T-helper 17 cell (primary cell): ENCODE results near the gene HOXD1. TPM values are rescaled to one million over a fixed set of nuclear protein-coding genes. Genes with fewer than 3 reads are reported as not detected.

ENCODE experiments used
- ATAC-seq: fragments of 150-1000 bp; cut with Tn5 transposase; 2 replicates; pipeline ENCODE4 v1.10.0; 2021; ENCODE audit warnings: mild to moderate bottlenecking, moderate library complexity
- DNase-seq, 3 donors: peaks; one replicate each; pipeline versions ENCODE4 v3.0.0 to v3.0.0-alpha.2; 2020 to 2021
- H3K9me3 ChIP-seq: one replicate; pipeline ENCODE4 v1.7.0; 2013; ENCODE audit warnings: low read length, mild to moderate bottlenecking; ENCODE audit not compliant: control insufficient read depth, poor library complexity, severe bottlenecking
- H3K27ac Mint-ChIP-seq: one replicate; pipeline ENCODE4 v1.8.0; 2022; ENCODE audit warnings: mild to moderate bottlenecking, moderate library complexity, mixed read lengths
- H3K27me3 Mint-ChIP-seq: one replicate; pipeline ENCODE4 v1.8.0; 2022; ENCODE audit warnings: mixed read lengths
- H3K36me3 Mint-ChIP-seq: one replicate; pipeline ENCODE4 v1.8.0; 2022; ENCODE audit warnings: low read depth, mixed read lengths
- H3K4me1 Mint-ChIP-seq: one replicate; pipeline ENCODE4 v1.8.0; 2022; ENCODE audit warnings: mild to moderate bottlenecking, mixed read lengths
- H3K4me3 Mint-ChIP-seq: one replicate; pipeline ENCODE4 v1.8.0; 2022; ENCODE audit warnings: mild to moderate bottlenecking, moderate library complexity, mixed read lengths
- total RNA-seq, 4 donors: library from RNA in 2 of 4; stranded (reverse) in 2 of 4; gene quantifications; one replicate each; pipeline ENCODE4 v1.2.3 and lab custom pipeline; 2022 to 2026

Gene HOXD1
- total RNA-seq, 2 donors from 2014 or later, result not detected

DNA sequence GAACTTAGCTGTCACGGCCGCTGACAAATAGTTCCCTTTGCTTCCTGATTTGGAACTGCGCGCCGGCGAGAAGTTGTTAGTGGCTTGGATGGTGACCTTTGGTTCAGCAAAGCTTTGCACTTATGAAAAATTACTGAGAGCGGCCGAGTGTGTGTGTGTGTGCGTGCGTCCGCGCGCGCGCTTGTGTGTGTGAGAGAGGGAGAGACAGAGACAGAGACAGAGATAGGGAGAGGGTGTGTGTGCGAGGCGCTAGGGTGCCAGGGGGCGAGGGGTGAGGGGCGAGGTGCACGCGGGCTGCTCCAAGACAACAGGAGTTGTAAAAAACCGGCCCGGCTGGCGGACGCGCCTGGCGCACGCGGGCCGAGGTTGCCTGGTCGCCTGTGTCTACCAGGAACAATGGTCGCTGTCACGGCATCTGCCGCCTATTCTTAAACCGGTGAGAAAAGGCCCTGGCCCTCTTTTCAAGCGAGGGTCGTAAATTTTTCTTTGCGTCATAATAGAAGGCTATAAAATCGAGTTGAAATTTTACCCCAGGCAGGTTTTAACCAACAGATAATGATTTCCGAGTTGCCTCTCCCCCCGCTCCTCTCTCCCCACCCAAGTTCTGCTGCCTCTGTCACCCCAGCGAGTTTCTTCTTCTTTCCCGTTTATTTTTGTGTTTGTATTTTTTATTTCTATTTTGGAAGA is 30.8 kb upstream of the HOXD1 start:
- Mint-ChIP-seq H3K27me3 (peaks cover 89% of the 10 kb centered on the region), H3K36me3 (peaks cover 5% of the 10 kb centered on the region), H3K27ac (peak overlapping the region; percentile 70), H3K4me3 (peak overlapping the region; percentile 45), H3K4me1 (peaks cover 7% of the 10 kb centered on the region)
- H3K9me3 ChIP-seq, result peaks cover 4% of the 10 kb centered on the region
- DNase-seq (no peak), ATAC-seq (no peak)

DNA sequence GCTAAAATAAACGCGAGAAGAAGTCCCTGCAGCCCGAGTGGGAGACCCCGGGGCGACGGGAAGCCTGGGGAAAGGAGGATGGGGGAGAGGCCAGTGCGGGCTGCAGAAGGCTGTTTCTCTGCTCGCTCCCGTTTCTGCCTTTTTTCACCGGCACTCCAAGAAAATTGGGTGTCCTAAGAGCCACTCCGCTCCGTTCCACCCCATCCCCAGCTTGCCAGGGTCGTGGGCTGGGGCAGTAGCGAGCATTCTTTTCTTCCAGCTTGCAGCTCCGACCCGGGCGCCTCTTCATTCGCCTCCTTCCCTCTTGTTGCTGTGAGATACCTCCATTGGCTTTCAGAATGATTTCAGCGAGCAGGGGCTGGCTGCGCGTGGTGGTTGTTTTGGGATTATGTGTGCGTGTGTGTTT is 30.3 kb upstream of the HOXD1 start:
- ATAC-seq (no peak), DNase-seq (no peak)
- peaks cover 5% of the 10 kb centered on the region for H3K36me3 Mint-ChIP-seq
- H3K4me3 Mint-ChIP-seq, result peak overlapping the region; percentile 13
- H3K9me3 ChIP-seq, result peaks cover 4% of the 10 kb centered on the region
- peaks cover 89% of the 10 kb centered on the region for H3K27me3 Mint-ChIP-seq
- H3K4me1 Mint-ChIP-seq, result peaks cover 7% of the 10 kb centered on the region
- H3K27ac Mint-ChIP-seq, result peak overlapping the region; percentile 70

DNA sequence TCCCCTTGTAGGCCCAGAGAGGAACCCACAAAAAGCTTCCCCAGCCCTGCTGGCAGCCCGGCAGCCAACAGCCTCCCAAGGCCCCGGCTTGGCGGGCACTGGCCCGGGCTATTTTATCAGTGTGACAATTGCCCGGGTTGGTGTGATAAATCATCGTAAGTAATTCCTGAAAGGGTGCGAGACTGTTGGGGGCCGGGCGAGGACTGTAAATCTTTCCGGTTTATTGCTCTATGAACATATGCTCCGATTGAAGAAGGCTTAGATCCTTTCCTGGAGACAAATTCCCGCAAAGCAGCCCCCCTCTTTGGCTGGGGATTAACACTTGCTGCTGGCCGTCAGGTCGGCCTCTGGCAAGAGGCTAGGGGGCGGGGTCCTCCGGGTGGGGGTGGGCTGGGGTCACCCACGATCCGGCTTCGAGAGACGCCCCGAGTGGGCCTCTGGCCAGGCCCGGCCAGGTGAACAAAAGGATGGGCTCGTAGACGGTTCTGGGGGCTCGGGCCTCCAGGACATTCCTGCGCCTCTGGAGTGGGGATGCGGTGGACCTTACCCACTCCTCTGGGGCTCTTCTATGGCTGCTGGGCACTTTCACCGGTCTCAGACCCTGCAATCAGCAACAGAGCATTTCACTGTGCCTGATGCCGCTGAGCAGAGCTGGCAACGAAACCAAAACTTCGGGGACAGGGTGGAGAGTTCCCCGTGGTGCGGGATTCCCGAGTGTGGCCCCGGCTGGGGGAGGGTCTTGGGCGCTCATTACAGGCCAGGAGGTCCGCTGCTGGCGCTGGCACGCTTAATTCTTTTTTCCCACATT is 29.4 kb upstream of the HOXD1 start:
- Mint-ChIP-seq H3K27ac (peak overlapping the region; percentile 6), H3K4me1 (peaks cover 7% of the 10 kb centered on the region), H3K27me3 (peaks cover 89% of the 10 kb centered on the region), H3K36me3 (peaks cover 5% of the 10 kb centered on the region), H3K4me3 (peak overlapping the region; percentile 63)
- ATAC-seq (no peak), DNase-seq (no peak)
- peaks cover 4% of the 10 kb centered on the region for H3K9me3 ChIP-seq

DNA sequence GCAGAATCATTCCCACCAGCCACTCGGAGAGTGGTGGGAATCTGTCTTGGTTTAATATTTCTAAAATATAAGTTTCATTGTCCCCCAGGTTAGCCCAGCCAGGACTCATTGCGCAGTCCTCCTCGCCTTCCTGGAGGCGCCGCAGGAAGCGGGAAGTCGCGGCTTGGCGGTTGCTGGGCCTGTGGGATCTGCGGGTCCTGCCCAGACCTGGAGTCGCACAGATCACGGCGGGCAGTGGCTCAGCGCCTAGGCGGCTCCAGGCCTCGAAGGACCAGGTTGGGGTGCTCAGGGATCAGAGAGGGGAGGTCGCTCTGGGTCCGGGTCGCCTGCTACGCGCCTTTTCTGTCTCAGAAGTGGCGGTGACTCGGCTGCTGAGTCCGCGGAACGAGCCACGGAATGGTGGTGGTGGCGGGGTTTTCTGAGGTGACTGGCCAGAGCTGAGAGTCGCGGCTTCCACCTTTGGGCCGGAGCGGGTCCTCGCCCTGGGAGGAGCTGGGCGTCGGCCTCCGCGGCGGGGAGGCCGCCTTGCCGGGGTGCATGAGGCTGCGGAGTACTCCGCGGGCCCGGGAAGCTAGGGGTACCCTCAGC is 28.7 kb upstream of the HOXD1 start:
- Mint-ChIP-seq H3K4me3 (no peak overlapping the region), H3K27ac (peak overlapping the region; percentile 6), H3K36me3 (peaks cover 5% of the 10 kb centered on the region), H3K4me1 (peaks cover 7% of the 10 kb centered on the region), H3K27me3 (peaks cover 89% of the 10 kb centered on the region)
- ATAC-seq, result no peak
- no peak for DNase-seq
- H3K9me3 ChIP-seq, result peaks cover 4% of the 10 kb centered on the region

DNA sequence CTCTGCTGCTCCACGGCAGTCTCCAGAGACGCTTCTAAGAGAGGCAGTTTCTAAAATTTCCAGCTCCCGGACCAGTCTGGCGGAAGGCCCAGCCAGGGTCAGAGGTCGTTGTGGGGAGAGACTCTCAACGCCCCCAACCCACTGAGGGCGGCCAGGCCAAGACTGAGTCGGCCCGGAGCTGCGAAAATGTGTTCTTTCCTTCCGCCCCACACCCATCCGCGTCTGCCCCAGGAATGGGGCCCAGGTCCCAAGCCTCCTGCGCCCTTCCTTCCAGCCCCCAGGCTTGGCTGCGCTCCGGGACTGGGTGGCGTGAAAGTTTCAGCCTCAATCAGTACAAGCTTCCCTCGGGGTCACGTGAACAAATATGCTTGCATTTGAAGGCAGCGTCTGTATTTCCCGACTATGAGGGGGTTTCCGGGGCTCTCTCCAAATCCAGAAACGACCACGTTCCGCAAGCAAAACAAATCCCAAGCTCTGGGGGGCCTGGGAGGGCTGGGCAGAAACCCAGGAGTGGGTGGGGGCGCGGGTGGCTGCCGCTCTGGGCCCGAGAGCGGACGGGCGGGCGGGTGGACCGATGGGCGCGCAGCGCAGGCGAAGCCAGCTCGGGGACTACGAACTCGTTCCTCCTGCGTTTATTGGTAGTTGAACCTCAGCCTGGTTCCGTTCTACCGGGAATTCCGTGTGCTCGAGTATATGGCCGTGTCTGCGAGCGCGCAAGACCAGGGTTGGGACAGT is 28.1 kb upstream of the HOXD1 start:
- no peak overlapping the region for H3K27ac Mint-ChIP-seq
- H3K4me1 Mint-ChIP-seq, result peaks cover 7% of the 10 kb centered on the region
- peaks cover 89% of the 10 kb centered on the region for H3K27me3 Mint-ChIP-seq
- H3K36me3 Mint-ChIP-seq, result peaks cover 5% of the 10 kb centered on the region
- H3K4me3 Mint-ChIP-seq, result no peak overlapping the region
- DNase-seq (no peak), ATAC-seq (no peak)
- peaks cover 4% of the 10 kb centered on the region for H3K9me3 ChIP-seq

DNA sequence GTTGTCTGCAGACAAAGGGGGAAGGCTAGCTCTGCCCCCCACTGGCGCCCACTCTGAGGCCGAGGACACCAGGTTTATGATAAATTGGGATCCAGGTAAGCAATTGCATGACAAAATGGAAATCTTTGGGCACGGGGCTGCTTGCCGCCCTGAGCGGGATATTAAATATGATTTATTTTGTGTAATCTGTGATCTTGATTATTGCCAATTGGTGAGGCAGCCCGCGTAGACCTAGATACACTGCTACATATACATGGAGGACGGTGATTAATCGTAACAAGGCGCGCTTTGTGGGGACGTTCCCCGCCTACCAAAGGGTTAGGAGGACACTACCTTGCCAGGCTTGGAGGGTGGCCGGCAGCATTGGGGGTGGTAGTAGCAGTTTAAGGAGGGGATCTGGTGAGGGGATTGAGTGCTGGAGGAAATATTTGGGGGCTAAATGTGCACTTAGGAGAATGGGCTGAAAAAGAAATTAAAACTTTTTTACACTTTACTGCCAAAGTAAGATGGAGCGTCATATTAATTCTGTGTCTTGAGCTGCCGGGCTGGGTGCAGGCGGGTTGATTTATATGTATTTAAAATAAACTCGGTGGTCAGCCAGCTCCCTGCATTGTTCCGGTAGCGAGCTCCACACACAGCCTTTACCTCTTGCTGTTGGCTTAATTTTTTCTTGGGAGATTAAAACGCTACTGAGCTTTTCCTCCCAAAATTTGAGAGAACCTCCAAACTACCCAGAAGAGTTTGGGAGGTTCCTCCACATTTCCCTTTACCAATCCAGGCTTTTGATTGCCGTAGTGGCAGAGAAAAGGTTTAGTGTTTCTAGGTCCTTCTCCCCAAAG is 27.3 kb upstream of the HOXD1 start:
- no peak overlapping the region for H3K27ac Mint-ChIP-seq
- H3K9me3 ChIP-seq, result peaks cover 4% of the 10 kb centered on the region
- ATAC-seq (no peak), DNase-seq (no peak)
- peaks cover 7% of the 10 kb centered on the region for H3K4me1 Mint-ChIP-seq
- no peak overlapping the region for H3K4me3 Mint-ChIP-seq
- peaks cover 89% of the 10 kb centered on the region for H3K27me3 Mint-ChIP-seq
- peaks cover 8% of the 10 kb centered on the region for H3K36me3 Mint-ChIP-seq

DNA sequence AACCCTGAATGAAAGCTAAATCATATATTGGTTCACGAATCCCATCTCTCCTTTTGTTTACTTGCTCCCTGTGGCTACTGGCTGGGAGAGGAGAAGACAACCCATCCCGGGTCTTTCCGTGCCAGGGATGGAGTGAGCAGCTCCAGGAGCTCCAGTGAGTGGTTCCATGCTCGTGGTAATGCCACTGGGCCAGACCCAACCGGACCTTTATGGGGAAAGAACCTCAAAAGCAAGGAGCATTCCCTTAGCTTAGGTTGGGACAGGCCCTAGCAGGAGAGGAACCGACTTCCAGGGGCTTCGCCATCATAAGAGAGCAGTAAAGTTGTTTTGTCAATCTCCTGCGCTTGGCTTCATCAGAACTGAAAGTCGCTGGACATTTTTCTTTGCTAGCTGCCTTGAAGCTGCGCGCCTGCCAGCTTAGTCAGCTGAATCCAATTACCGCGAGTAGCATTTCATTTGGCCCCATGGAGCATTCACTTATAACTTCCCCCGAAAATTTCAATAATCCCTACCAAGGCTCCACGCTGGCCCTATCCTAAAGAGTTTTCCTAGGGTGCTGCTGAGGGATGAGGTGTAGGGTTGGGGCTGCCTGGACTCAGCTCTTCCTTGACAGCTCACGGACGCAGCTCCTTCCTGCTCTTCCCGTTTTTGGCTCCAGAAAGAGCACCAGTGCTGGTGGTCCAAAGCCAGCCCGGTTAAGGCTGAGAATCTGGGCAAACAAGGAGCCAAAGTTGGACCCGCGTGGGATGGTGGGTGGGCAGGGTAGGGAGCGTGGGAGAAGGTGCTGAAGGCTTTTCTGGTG is 26.4 kb upstream of the HOXD1 start:
- Mint-ChIP-seq H3K27ac (no peak overlapping the region), H3K4me3 (no peak overlapping the region), H3K4me1 (peaks cover 7% of the 10 kb centered on the region), H3K27me3 (peaks cover 90% of the 10 kb centered on the region), H3K36me3 (peaks cover 8% of the 10 kb centered on the region)
- ATAC-seq (no peak), DNase-seq (no peak)
- H3K9me3 ChIP-seq, result peaks cover 4% of the 10 kb centered on the region

DNA sequence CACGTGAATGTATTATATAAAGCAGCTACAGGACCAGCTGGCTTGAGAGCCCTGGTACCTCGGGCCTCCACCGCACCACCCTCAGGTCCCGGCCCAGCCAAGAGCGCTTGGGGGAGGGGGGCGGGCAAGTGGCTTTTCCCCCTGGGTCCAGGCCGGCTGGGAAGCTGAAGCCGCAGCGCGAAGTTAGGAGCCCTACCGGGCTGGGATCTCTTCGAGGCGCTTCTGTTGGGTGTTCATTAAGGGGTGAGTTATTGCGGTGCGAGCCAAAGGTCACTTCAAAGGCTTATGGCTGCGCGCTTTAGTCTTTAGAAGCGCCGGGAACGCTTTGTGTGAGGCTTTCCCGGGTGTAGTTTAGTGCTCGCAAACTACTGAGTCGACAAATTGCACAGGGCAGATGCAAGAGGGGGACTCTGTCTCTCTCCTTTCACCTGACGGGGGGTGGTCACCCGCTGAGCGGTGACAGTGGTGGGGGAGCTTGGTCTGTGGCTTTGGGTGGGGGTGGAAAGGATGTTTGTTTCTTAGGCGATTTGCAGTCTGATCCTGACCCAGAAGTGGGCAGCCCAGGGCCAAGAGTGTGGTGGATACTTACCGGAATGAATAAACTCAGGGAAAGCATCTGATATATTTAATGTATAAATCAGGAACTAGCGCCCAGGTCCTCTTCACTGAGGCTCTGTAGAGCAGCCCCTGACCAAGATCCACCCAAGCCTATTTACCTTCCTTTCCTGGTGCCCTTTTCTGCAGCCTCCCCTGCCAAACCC is 25.4 kb upstream of the HOXD1 start:
- peaks cover 5% of the 10 kb centered on the region for H3K36me3 Mint-ChIP-seq
- H3K4me3 Mint-ChIP-seq, result no peak overlapping the region
- peaks cover 4% of the 10 kb centered on the region for H3K9me3 ChIP-seq
- ATAC-seq (no peak), DNase-seq (no peak)
- peaks cover 2% of the 10 kb centered on the region for H3K4me1 Mint-ChIP-seq
- H3K27me3 Mint-ChIP-seq, result peaks cover 91% of the 10 kb centered on the region
- no peak overlapping the region for H3K27ac Mint-ChIP-seq

DNA sequence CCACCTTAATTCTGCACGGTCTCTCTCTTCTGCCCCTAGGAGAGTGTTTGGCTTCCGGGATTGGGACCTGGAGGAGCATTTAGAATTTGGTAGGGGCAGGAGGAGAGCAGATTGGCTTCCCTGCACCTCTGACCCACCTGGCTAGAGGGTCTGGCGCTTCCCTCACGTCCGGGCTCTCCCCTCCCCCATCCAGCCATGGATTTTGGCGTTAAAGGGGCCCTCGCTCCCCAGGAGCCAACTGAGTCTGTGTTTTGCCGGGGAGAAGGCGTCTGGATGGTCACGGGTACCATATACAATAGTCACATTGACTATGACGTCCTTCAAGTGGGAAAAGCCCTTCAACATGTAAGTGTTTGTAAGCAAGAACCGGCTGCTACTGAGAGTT is 24.8 kb upstream of the HOXD1 start:
- H3K27ac Mint-ChIP-seq, result no peak overlapping the region
- H3K27me3 Mint-ChIP-seq, result peaks cover 91% of the 10 kb centered on the region
- H3K36me3 Mint-ChIP-seq, result peaks cover 3% of the 10 kb centered on the region
- no peak for DNase-seq
- peak overlapping the region; percentile 25 for H3K4me3 Mint-ChIP-seq
- no peak for ATAC-seq
- H3K9me3 ChIP-seq, result peaks cover 4% of the 10 kb centered on the region
- no peaks in the 10 kb centered on the region for H3K4me1 Mint-ChIP-seq

DNA sequence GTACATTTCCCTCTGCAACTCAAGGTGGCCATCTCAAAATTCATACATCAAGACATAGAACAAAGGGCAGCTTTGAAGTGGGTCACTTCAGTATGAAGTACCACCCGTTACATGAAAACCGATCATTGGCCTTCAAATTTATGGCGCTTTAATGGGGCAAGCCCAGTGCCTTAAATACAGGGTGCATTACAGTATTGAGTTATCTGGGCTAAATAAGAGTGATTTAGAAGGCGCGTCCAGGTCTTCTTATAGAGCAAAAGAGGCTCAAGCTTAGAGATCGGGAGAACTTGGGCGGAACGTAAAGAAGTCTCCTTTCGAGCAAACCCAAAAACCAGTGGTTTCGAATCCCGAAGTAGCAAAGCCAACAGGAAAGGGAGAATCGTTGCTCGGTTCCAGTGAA is 24.3 kb upstream of the HOXD1 start:
- H3K9me3 ChIP-seq, result peaks cover 4% of the 10 kb centered on the region
- H3K27ac Mint-ChIP-seq, result no peak overlapping the region
- peak overlapping the region; percentile 25 for H3K4me3 Mint-ChIP-seq

DNA sequence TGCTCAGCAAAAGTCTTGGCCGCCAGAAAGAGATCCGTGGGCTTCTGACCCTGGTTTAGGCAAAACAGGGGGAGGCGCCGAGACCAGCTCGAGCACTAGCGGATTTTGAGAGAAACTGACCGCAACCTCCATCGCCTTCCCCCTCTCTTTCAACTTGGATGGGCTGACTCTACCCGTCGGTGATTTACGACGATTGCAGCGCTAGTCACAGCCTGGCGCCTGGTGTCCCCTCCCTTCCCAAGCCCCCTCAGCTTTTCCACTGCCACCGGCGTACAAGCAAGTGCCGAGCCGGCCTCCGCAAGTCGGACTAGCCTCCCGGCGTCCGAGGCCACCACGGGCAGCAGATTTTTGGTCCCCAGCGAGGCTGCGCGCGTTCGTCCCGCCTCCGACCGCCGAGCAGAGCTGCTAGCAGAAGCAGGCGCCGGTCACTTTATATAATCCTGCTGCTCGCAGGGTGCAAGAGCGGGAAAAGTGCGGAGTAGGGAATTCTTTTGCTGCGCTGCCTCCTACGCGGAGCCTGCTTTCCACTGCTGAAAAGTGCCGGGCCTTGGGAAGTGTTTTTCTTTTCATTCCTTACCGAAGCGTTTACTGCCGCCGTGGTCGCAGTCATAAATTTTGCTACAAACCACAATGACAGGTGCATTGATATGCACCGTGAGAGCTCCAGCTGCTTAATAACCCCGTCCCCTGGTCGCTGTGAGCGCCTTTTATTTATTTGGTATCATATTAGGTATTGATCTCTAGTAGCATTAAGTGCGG is 23.7 kb upstream of the HOXD1 start:
- Mint-ChIP-seq H3K36me3 (peaks cover 3% of the 10 kb centered on the region), H3K27me3 (peaks cover 97% of the 10 kb centered on the region), H3K27ac (peak overlapping the region; percentile 6), H3K4me3 (no peak overlapping the region), H3K4me1 (no peaks in the 10 kb centered on the region)
- ATAC-seq, result no peak
- peaks cover 4% of the 10 kb centered on the region for H3K9me3 ChIP-seq
- DNase-seq, result no peak

More for the DNA sequence above, 24.3 kb upstream of the HOXD1 start:
- H3K4me1 Mint-ChIP-seq, result no peaks in the 10 kb centered on the region
- DNase-seq, result no peak
- ATAC-seq, result no peak
- H3K36me3 Mint-ChIP-seq, result peaks cover 3% of the 10 kb centered on the region
- peaks cover 96% of the 10 kb centered on the region for H3K27me3 Mint-ChIP-seq
